ENCODE data around the gene PPP1CB.
A peak's percentile ranks its signal among the peaks of the same experiment; 100 is the strongest.

The PPP1CB gene

DNA sequence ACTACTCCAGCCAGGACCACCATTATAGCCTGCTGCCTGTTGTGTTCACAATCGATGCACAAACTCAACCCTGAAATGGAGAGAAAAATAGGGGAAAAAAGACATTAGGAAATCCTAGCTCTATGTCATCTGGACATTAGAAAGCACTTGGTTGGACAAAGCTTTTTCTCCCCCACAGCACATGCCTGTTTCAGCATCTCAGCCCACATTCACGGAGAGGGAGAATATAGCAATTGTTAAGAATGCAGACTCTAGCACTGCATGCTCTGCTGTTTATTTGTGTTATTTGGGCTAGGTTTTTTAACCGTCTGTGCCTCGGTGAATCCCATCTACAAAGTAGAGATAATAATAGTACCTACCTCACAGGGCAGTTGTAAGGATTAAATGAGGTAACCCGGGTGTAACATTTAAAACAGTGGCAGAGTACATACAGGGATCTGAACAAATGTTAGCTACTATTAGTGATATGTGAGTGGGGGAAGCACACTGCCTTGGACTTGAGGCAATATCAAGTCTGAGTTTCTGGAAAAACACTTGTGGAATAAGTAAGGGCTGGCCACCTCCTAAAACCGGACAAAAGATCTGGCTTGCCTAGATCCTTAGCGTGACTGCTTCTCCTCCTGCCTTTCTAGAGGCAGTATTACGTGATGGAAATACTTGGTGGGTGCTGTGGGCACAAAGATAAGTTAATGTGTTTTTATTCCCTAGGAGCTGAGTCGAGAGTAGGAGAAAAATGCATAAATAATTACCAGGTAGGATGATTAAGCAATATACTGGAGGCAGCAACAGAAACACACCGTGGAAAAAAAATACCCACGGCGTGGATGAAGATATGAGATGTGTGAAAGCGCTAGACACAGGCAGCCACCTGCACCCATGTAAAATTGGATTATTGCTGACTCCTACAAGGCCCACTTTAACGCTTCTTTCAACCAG lies 1.0 kb upstream of the PPP1CB start:
- no peak for TF ChIP-seq SP1 (IDR thresholded peaks at IDR 0.05)
- no peak for TF ChIP-seq FOXA1 (IDR thresholded peaks at IDR 0.05)
- TF ChIP-seq L3MBTL2 (conservative IDR thresholded peaks at IDR 0.05), result no peak
- no peak for TF ChIP-seq ARNT (IDR thresholded peaks at IDR 0.05)
- no peak for TF ChIP-seq NFRKB (IDR thresholded peaks at IDR 0.05)
- no peak for TF ChIP-seq HDGF (IDR thresholded peaks at IDR 0.05; ENCODE audit: borderline replicate concordance)
- no peak for TF ChIP-seq BHLHE40 (IDR thresholded peaks at IDR 0.05; ENCODE audit: borderline replicate concordance)
- no peak for TF ChIP-seq FOXK2 (IDR thresholded peaks at IDR 0.05)
- TF ChIP-seq ZNF384 (IDR thresholded peaks at IDR 0.05), result no peak
- TF ChIP-seq FOXM1 (IDR thresholded peaks at IDR 0.05; ENCODE audit: borderline replicate concordance), result no peak
- no peak for TF ChIP-seq LEF1 (IDR thresholded peaks at IDR 0.05; ENCODE audit: borderline replicate concordance)
- TF ChIP-seq, protein P1, sequence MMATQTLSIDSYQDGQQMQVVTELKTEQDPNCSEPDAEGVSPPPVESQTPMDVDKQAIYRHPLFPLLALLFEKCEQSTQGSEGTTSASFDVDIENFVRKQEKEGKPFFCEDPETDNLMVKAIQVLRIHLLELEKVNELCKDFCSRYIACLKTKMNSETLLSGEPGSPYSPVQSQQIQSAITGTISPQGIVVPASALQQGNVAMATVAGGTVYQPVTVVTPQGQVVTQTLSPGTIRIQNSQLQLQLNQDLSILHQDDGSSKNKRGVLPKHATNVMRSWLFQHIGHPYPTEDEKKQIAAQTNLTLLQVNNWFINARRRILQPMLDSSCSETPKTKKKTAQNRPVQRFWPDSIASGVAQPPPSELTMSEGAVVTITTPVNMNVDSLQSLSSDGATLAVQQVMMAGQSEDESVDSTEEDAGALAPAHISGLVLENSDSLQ (IDR thresholded peaks at IDR 0.05), result no peak
- no peak for TF ChIP-seq SUZ12 (IDR thresholded peaks at IDR 0.05)
- no peak for TF ChIP-seq TARDBP (IDR thresholded peaks at IDR 0.05)
- TF ChIP-seq CTBP1 (IDR thresholded peaks at IDR 0.05; ENCODE audit: borderline replicate concordance), result no peak
- no peak for TF ChIP-seq ELF4 (IDR thresholded peaks at IDR 0.05)
- peak; percentile 13 for DNase-seq (ENCODE audit: extremely low spot score)
- ChIA-PET POLR2A (interaction anchor here (1.1 to 2.4 kb wide), 6 partner anchors 9 to 184 kb away, joined by 3 to 16 read pairs (median 5); no protein-coding TSS in a partner anchor), CTCF (interaction anchor here (1.2 kb wide), 1 partner anchor 156 kb away, joined by 5 read pairs; no protein-coding TSS in a partner anchor)

DNA sequence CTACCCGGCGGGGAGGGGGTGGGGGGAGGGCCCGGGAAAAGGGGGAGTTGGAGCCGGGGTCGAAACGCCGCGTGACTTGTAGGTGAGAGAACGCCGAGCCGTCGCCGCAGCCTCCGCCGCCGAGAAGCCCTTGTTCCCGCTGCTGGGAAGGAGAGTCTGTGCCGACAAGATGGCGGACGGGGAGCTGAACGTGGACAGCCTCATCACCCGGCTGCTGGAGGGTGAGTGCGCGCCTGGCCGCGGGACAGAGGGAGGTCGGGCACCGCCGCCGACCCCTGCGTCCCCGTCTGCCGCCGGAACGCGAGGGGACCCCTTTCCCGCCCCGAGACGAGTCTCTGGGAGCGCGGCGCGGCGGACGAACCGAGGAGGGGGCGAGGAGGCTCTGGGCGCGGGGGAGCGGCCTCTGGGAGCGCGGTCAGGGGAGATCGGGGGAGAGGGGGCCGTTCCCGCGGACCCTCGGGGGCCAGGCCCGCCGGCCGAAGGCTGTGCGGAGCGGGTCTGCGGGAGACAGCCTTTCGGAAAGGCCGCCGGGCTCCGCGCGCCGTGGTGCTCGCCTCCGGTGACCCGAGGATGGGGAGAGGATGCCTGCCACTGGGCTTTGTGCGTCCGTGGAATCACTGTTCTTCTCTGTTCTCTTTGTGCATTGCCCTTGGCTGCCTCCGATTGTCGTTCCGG lies 463 bp downstream of the PPP1CB start:
- POLR2A ChIA-PET, result interaction anchor here (0.6 to 2.4 kb wide), 31 partner anchors 10 to 203 kb away, joined by 3 to 16 read pairs (median 5); partner anchors contain the start of gene TRMT61B
- DNase-seq (ENCODE audit: extremely low spot score), result peak; percentile 21
- TF ChIP-seq CTBP1 (IDR thresholded peaks at IDR 0.05; ENCODE audit: borderline replicate concordance) (no peak), BHLHE40 (IDR thresholded peaks at IDR 0.05; ENCODE audit: borderline replicate concordance) (no peak), SUZ12 (IDR thresholded peaks at IDR 0.05) (no peak), FOXK2 (IDR thresholded peaks at IDR 0.05) (no peak), FOXM1 (IDR thresholded peaks at IDR 0.05; ENCODE audit: borderline replicate concordance) (no peak), L3MBTL2 (conservative IDR thresholded peaks at IDR 0.05) (no peak), FOXA1 (IDR thresholded peaks at IDR 0.05) (no peak), ARNT (IDR thresholded peaks at IDR 0.05) (no peak), ELF4 (IDR thresholded peaks at IDR 0.05) (no peak), ZNF384 (IDR thresholded peaks at IDR 0.05) (no peak), TARDBP (IDR thresholded peaks at IDR 0.05) (no peak), LEF1 (IDR thresholded peaks at IDR 0.05; ENCODE audit: borderline replicate concordance) (no peak), SP1 (IDR thresholded peaks at IDR 0.05) (no peak), HDGF (IDR thresholded peaks at IDR 0.05; ENCODE audit: borderline replicate concordance) (no peak), NFRKB (IDR thresholded peaks at IDR 0.05) (no peak)
- TF ChIP-seq, protein P1 (IDR thresholded peaks at IDR 0.05), result no peak
- CTCF ChIA-PET, result interaction anchor here (1.2 kb wide), 1 partner anchor 158 kb away, joined by 5 read pairs; no protein-coding TSS in a partner anchor

DNA sequence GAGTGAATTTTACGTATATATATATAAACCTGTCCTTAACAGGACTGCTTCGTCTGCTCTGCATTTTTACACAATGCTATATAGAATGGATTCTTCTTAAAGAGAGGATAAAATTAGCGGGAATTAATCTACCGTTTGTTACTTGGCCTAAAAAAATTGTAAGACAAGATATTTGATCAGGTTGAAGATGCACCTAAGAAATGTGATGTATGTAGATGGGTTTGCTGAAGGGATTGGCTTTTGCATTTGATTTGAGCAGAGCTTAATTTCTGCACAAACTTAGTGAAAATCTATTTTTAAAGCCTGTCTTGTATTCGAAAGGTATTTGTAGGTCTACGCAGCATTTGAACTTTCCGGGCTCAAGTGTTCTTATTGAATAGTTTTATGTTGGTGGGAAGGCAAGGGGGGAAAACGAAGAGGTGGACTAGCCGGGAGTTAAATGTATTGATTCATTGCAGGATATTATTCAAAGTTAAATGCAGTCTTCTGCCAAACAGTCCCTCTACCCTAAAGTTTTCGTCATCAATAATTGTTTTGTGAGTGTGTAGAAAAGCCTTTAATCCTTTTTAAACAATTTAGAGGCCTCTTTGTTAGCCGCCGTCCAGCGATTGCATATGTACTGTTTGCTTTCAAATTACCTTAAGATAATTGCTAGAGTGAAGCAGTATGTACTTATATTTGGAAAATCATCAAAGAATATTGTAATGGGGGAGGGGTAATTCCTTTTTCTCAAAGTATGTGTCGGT lies 1.2 kb downstream of the PPP1CB start:
- ChIA-PET POLR2A (interaction anchor here (0.6 to 2.4 kb wide), 20 partner anchors 12 to 204 kb away, joined by 3 to 16 read pairs (median 5); no protein-coding TSS in a partner anchor), CTCF (interaction anchor here (0.6 to 0.7 kb wide), 2 partner anchors 73 to 158 kb away, joined by 4 read pairs; no protein-coding TSS in a partner anchor)
- no peak for TF ChIP-seq ELF4 (IDR thresholded peaks at IDR 0.05)
- TF ChIP-seq SP1 (IDR thresholded peaks at IDR 0.05), result no peak
- TF ChIP-seq HDGF (IDR thresholded peaks at IDR 0.05; ENCODE audit: borderline replicate concordance), result no peak
- TF ChIP-seq ARNT (IDR thresholded peaks at IDR 0.05), result no peak
- TF ChIP-seq SUZ12 (IDR thresholded peaks at IDR 0.05), result no peak
- no peak for TF ChIP-seq ZNF384 (IDR thresholded peaks at IDR 0.05)
- TF ChIP-seq, protein P1 (IDR thresholded peaks at IDR 0.05), result no peak
- no peak for TF ChIP-seq FOXK2 (IDR thresholded peaks at IDR 0.05)
- TF ChIP-seq TARDBP (IDR thresholded peaks at IDR 0.05), result no peak
- no peak for TF ChIP-seq FOXA1 (IDR thresholded peaks at IDR 0.05)
- no peak for TF ChIP-seq CTBP1 (IDR thresholded peaks at IDR 0.05; ENCODE audit: borderline replicate concordance)
- DNase-seq (ENCODE audit: extremely low spot score), result no peak

DNA sequence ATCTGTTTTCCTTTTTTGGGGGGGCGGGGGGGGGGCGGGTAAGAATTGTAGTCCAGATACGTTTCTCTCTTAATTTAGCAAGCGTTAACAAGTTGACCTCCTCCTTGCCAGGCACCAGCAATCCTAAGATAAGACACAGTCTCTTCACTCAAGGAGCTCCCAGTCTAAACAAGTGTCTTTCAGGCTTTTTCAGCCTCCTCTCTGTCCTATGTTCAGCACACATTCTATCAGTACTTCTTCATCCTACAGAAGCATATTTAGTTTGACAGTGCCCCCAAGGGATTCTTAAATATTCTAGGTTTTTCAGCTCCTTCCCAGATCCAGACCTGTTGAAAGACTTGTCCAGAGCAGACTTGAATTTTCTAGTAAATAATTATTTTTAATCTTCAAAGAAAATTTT lies 2.7 kb downstream of the PPP1CB start:
- ChIA-PET POLR2A (no interaction called here), CTCF (interaction anchor here (1.2 kb wide), 1 partner anchor 160 kb away, joined by 4 read pairs; no protein-coding TSS in a partner anchor)
- DNase-seq (ENCODE audit: extremely low spot score), result no peak
- TF ChIP-seq SP1 (IDR thresholded peaks at IDR 0.05) (no peak), CTBP1 (IDR thresholded peaks at IDR 0.05; ENCODE audit: borderline replicate concordance) (no peak), FOXK2 (IDR thresholded peaks at IDR 0.05) (no peak), L3MBTL2 (conservative IDR thresholded peaks at IDR 0.05) (no peak), BHLHE40 (IDR thresholded peaks at IDR 0.05; ENCODE audit: borderline replicate concordance) (no peak), HDGF (IDR thresholded peaks at IDR 0.05; ENCODE audit: borderline replicate concordance) (no peak), ARNT (IDR thresholded peaks at IDR 0.05) (no peak), TARDBP (IDR thresholded peaks at IDR 0.05) (no peak), SUZ12 (IDR thresholded peaks at IDR 0.05) (no peak), ZNF384 (IDR thresholded peaks at IDR 0.05) (no peak), FOXA1 (IDR thresholded peaks at IDR 0.05) (no peak)
